HepG2 (cell line): ENCODE data around the gene EPS8L1. TPM values are rescaled to one million over a fixed set of nuclear protein-coding genes. Genes with fewer than 3 reads are reported as not detected.

Experiments
- ARNT ChIP-seq: fragments of 450-650 bp; IDR thresholded peaks from 2 replicates; pipeline ENCODE4 v1.6.1; 2017
- EP300 ChIP-seq, 3 experiments: sonication (generic) in 1 of 3; formaldehyde crosslinking in 1 of 3; IDR thresholded peaks; 2 replicates each; pipeline versions ENCODE4 v1.5.1 to v1.6.1; 2011 to 2020; ENCODE audit warnings: low read depth in 2 of 3, low read length in 2 of 3, borderline replicate concordance in 1 of 3, improper control_type of control experiment in 1 of 3, mild to moderate bottlenecking in 1 of 3, missing genetic modification reagents in 1 of 3, moderate library complexity in 1 of 3
- FOXO1 ChIP-seq: sonication (generic); formaldehyde crosslinking; IDR thresholded peaks from 2 replicates; pipeline ENCODE4 v1.4.0; 2020; ENCODE audit warnings: missing genetic modification reagents
- JUN ChIP-seq: sonication (generic); formaldehyde crosslinking; IDR thresholded peaks from 2 replicates; pipeline ENCODE4 v1.4.0; 2020; ENCODE audit warnings: mild to moderate bottlenecking, missing genetic modification reagents
- LCORL ChIP-seq, 2 experiments: fragments of 450-650 bp in 1 of 2; sonication (generic) in 1 of 2; formaldehyde crosslinking in 1 of 2; IDR thresholded peaks; 2 replicates each; pipeline versions ENCODE4 v1.5.0 to v1.6.1; 2017 to 2020; ENCODE audit warnings: antibody characterized with exemption in 1 of 2, missing genetic modification reagents in 1 of 2
- MEIS1 ChIP-seq: sonication (generic); formaldehyde crosslinking; IDR thresholded peaks from 2 replicates; pipeline ENCODE4 v1.9.0; 2021; ENCODE audit warnings: mild to moderate bottlenecking, missing genetic modification reagents, moderate library complexity, borderline replicate concordance
- MYC ChIP-seq: sonication (generic); formaldehyde crosslinking; IDR thresholded peaks from 2 replicates; pipeline ENCODE4 v1.9.0; 2021; ENCODE audit warnings: missing genetic modification reagents, borderline replicate concordance
- NCOA2 ChIP-seq: sonication (generic); formaldehyde crosslinking; IDR thresholded peaks from 2 replicates; pipeline ENCODE4 v1.8.0; 2022; ENCODE audit warnings: inconsistent platforms
- REPIN1 ChIP-seq: sonication (generic); formaldehyde crosslinking; IDR thresholded peaks from 2 replicates; pipeline ENCODE4 v1.8.0; 2022; ENCODE audit warnings: missing genetic modification reagents, low read depth, mild to moderate bottlenecking, borderline replicate concordance
- SYNCRIP ChIP-seq: fragments of 200-400 bp; formaldehyde crosslinking; IDR thresholded peaks from 2 replicates; pipeline ENCODE4 v1.6.1; 2018; ENCODE audit warnings: mild to moderate bottlenecking, low read depth, low read length; ENCODE audit not compliant: insufficient read depth
- UBTF ChIP-seq: sonication (generic); formaldehyde crosslinking; IDR thresholded peaks from 2 replicates; pipeline ENCODE4 v1.4.0; 2020; ENCODE audit warnings: mild to moderate bottlenecking, missing genetic modification reagents
- WIZ ChIP-seq: sonication (generic); formaldehyde crosslinking; IDR thresholded peaks from 2 replicates; pipeline ENCODE4 v1.5.1; 2020; ENCODE audit warnings: mild to moderate bottlenecking, missing genetic modification reagents
- ZBTB7A ChIP-seq: sonication (generic); formaldehyde crosslinking; IDR thresholded peaks from 2 replicates; pipeline ENCODE4 v1.8.0; 2022; ENCODE audit warnings: mild to moderate bottlenecking, missing genetic modification reagents
- ZNF3 ChIP-seq: IDR thresholded peaks from 2 replicates; pipeline ENCODE4 v1.7.0; 2017; ENCODE audit warnings: inconsistent platforms
- ZNF30 ChIP-seq: sonication (generic); formaldehyde crosslinking; IDR thresholded peaks from 2 replicates; pipeline ENCODE4 v1.5.0; 2020; ENCODE audit warnings: mild to moderate bottlenecking, missing genetic modification reagents
- ZNF44 ChIP-seq: sonication (generic); formaldehyde crosslinking; IDR thresholded peaks from 2 replicates; pipeline ENCODE4 v1.5.1; 2020; ENCODE audit warnings: mild to moderate bottlenecking, missing genetic modification reagents
- ZNF563 ChIP-seq: sonication (generic); formaldehyde crosslinking; IDR thresholded peaks from 2 replicates; pipeline ENCODE4 v1.8.0; 2022; ENCODE audit warnings: mild to moderate bottlenecking, moderate library complexity, missing genetic modification reagents
- ZNF570 ChIP-seq: sonication (generic); formaldehyde crosslinking; IDR thresholded peaks from 2 replicates; pipeline ENCODE4 v1.4.0; 2020; ENCODE audit warnings: mild to moderate bottlenecking, missing genetic modification reagents, borderline replicate concordance
- polyA plus RNA-seq, 8 experiments: library from polyadenylated mRNA; depleted of rRNA in 3 of 8; stranded (reverse) in 7 of 8; unstranded in 1 of 8; fragments of >200 nt; fragmentation: Illumina TruSeq in 4 of 8; extraction: Trizol in 4 of 8; gene quantifications; 2 replicates each; pipeline versions ENCODE4 v1.2.1 to v1.2.3, GENCODE V29; 2011 to 2016; ENCODE audit warnings: low read depth in 4 of 8, missing spikeins in 1 of 8, mixed read lengths in 1 of 8; ENCODE audit not compliant: insufficient read depth in 1 of 8
- total RNA-seq, 5 experiments: library from RNA; depleted of rRNA; stranded (reverse); fragments of >200 nt; fragmentation: Illumina TruSeq; extraction: Trizol; gene quantifications; 2 replicates each; pipeline ENCODE4 v1.2.3, GENCODE V29; 2016; ENCODE audit warnings: low read depth in 1 of 5
- TF ChIP-seq, protein P1 (sequence below): sonication (generic); formaldehyde crosslinking; IDR thresholded peaks from 2 replicates; pipeline ENCODE4 v1.4.0; 2020; ENCODE audit warnings: missing genetic modification reagents
- TF ChIP-seq, protein P2 (sequence below): sonication (generic); formaldehyde crosslinking; conservative IDR thresholded peaks from 2 replicates; pipeline ENCODE4 v1.8.0; 2022; ENCODE audit warnings: low read depth, missing genetic modification reagents

Gene EPS8L1
- total and polyA plus RNA-seq, 2 of the 13 experiments (the other 11 are each of a cell fraction or from before 2014, with no cell fraction given) = 3.0 to 6.3 TPM

- TF ChIP-seq, protein P1, sequence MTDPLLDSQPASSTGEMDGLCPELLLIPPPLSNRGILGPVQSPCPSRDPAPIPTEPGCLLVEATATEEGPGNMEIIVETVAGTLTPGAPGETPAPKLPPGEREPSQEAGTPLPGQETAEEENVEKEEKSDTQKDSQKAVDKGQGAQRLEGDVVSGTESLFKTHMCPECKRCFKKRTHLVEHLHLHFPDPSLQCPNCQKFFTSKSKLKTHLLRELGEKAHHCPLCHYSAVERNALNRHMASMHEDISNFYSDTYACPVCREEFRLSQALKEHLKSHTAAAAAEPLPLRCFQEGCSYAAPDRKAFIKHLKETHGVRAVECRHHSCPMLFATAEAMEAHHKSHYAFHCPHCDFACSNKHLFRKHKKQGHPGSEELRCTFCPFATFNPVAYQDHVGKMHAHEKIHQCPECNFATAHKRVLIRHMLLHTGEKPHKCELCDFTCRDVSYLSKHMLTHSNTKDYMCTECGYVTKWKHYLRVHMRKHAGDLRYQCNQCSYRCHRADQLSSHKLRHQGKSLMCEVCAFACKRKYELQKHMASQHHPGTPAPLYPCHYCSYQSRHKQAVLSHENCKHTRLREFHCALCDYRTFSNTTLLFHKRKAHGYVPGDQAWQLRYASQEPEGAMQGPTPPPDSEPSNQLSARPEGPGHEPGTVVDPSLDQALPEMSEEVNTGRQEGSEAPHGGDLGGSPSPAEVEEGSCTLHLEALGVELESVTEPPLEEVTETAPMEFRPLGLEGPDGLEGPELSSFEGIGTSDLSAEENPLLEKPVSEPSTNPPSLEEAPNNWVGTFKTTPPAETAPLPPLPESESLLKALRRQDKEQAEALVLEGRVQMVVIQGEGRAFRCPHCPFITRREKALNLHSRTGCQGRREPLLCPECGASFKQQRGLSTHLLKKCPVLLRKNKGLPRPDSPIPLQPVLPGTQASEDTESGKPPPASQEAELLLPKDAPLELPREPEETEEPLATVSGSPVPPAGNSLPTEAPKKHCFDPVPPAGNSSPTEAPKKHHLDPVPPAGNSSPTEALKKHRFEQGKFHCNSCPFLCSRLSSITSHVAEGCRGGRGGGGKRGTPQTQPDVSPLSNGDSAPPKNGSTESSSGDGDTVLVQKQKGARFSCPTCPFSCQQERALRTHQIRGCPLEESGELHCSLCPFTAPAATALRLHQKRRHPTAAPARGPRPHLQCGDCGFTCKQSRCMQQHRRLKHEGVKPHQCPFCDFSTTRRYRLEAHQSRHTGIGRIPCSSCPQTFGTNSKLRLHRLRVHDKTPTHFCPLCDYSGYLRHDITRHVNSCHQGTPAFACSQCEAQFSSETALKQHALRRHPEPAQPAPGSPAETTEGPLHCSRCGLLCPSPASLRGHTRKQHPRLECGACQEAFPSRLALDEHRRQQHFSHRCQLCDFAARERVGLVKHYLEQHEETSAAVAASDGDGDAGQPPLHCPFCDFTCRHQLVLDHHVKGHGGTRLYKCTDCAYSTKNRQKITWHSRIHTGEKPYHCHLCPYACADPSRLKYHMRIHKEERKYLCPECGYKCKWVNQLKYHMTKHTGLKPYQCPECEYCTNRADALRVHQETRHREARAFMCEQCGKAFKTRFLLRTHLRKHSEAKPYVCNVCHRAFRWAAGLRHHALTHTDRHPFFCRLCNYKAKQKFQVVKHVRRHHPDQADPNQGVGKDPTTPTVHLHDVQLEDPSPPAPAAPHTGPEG = no peak
- TF ChIP-seq, protein P2, sequence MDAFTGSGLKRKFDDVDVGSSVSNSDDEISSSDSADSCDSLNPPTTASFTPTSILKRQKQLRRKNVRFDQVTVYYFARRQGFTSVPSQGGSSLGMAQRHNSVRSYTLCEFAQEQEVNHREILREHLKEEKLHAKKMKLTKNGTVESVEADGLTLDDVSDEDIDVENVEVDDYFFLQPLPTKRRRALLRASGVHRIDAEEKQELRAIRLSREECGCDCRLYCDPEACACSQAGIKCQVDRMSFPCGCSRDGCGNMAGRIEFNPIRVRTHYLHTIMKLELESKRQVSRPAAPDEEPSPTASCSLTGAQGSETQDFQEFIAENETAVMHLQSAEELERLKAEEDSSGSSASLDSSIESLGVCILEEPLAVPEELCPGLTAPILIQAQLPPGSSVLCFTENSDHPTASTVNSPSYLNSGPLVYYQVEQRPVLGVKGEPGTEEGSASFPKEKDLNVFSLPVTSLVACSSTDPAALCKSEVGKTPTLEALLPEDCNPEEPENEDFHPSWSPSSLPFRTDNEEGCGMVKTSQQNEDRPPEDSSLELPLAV (CRISPR knock-in tag) = no peak
- TF ChIP-seq ZNF570 (CRISPR knock-in tag) (no peak), EP300 (IDR thresholded peaks at IDR 0.05; ENCODE audit: low read depth in 2 of 2, low read length in 2 of 2) (no peak), EP300 (CRISPR knock-in tag; IDR thresholded peaks at IDR 0.05; ENCODE audit: borderline replicate concordance) (no peak), MEIS1 (CRISPR knock-in tag) (no peak), REPIN1 (CRISPR knock-in tag) (no peak), ZNF563 (CRISPR knock-in tag) (no peak), NCOA2 (CRISPR knock-in tag) (no peak), WIZ (CRISPR knock-in tag) (no peak), ZBTB7A (CRISPR knock-in tag) (peak; percentile 74), UBTF (CRISPR knock-in tag) (no peak), ZNF3 (CRISPR knock-in tag) (no peak), ZNF44 (CRISPR knock-in tag) (0 out of 2 replicates have a peak, but pooled peaks have one; percentile 44), JUN (CRISPR knock-in tag) (no peak), FOXO1 (CRISPR knock-in tag) (0 out of 2 replicates have a peak, but pooled peaks have one; percentile 23), ZNF30 (no peak), MYC (CRISPR knock-in tag) (no peak), SYNCRIP (no peak), ARNT (no peak), LCORL (IDR thresholded peaks at IDR 0.05) (no peak), LCORL (CRISPR knock-in tag; IDR thresholded peaks at IDR 0.05) (no peak)
Observed at GRCh38 chr19:55080968-55081769, 5.5 kb downstream of the EPS8L1 start (continued).
